Right renal cortex interstitium (tissue), 3 donors: Measurements from ENCODE around the gene TICAM2. TPM values are rescaled to one million over a fixed set of nuclear protein-coding genes. Genes with fewer than 3 reads are reported as not detected.

Experiments used
- DNase-seq, 3 donors: peaks; one replicate each; pipeline ENCODE4 v3.0.0-alpha.2; 2013; ENCODE audit warnings: low read depth in 3 of 3, low spot score in 2 of 3
- polyA plus RNA-seq, 3 donors: library from polyadenylated mRNA; unstranded; fragments of 120-200 nt; gene quantifications; one replicate each; pipeline ENCODE4 v1.2.1, GENCODE V29; 2013; ENCODE audit not compliant: insufficient read length in 3 of 3

Gene TICAM2
- polyA plus RNA-seq, 3 donors, result 1.9 to 3.3 (median 3.2) TPM

DNA sequence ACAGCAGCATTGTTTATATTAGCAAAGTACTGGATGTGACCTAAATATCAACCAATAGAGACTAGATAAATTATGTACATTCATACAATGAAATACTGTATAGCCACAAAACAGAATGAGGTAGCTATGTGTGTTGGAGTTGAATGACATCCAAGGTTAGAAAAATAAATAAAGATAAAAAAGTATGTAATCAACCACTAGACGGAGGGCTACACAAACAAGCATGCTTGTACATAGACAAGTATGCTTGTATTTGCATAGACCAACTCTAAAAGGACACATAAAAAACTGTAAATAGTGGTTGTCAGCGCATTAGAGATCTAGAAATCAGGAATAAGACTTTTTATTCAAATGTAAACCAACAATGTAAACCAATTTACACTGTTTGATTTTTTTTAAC lies 60.7 kb downstream of the TICAM2 start:
- no peak for DNase-seq

DNA sequence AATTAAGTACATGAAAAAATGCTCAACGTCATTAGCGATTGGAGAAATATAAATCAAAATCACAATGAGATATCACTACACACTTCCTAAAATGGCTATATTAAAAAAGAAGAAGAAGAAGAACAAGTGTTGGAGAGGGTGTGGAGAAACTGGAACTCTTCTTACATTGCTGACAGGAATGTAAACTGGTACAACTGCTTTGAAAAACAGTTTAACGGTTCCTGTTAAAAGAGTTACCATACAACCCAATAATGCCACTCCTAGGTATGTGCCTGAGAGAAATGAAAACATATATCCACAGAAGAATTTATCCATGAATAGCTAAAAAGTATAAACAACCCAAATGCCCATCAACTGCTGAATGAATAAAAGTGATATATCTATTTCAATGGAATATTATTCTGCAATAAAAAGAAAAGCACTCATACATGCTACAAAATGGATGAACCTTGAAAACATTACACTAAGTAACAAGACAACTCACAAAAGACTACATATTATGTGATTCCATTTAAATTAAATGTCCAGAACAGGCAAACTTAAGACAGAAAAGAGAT lies 66.7 kb downstream of the TICAM2 start:
- DNase-seq, result no peak

DNA sequence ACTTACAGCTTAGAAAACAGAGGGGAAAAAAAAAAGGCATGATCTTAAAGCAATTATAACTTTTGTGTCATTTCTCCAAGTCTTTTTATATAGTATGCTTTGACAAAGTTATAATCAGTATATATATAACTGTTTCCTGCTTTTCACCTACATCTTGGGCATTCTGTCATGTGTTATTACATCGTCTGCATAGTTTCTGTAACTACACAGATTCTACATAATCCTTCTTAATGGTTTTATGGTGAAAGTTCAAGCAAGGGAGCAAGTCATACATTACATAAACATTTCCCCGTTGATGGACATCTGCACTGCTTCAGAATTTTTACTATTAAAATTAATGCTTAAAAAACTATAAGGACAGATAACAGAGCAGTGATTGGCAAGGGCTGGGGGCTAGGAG lies 69.8 kb downstream of the TICAM2 start:
- no peak for DNase-seq

DNA sequence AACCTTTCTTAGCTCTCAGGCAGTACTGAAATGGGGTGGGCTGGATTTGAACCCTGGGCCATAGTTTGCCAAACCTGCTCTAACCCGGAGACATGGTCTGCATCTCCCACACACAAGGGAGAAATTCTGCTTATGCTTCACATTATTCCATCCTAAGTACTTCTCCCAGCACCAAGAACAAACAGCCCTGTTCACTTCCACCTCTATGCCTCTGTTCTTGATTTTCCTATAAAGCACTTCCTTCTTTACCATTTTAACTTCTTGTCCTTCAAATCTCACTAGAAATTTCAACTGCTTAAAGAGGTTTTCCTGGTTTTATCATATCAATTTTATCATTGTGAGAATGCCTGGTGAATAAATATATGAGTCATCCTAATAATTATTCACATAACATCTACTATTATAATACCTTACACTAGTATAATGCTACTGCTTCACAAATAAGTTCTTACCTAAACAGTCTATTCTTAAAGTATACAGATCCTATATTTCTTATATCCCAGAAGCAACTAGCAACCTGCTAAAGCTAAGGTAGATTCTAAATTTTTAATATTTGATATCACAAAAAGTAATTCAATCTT lies 70.4 kb downstream of the TICAM2 start:
- no peak for DNase-seq

DNA sequence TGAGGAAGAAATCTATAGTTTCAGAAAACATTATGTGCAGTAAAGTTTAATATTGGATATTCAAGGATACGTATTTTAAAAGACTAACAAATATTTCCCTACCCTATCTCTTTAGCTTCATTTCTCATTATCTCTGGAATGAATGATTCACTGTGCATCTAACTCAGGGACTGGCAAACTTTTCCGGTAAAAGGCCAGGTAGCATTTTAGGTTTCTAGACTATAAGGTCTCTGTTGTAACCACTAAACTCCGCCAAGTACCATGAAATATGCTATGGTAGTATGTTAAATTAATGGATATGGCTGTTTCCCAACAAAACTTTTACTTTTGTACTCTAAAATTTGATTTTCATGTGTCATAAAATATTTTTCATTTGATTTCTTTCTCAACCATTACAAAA lies 70.9 kb downstream of the TICAM2 start:
- no peak for DNase-seq

DNA sequence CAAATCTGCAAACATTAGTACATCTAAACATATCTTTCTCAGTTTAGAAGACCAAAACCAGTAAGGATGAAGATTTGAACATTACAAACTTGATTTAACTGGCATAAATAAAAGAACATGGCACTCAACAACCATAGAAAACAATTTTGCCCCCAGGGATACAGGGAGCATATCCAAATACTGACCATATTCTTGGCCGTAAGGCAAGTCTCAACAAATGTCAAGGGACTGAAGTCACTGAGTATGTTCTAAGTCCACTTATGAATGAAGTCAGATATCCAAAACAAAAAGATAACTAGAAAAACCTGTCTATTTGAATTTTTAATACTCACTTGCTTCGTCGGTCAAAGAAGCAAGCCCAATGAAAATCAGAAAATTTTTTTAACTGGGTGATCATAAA lies 71.9 kb downstream of the TICAM2 start:
- DNase-seq, result no peak

Other genes starting within 250 kb of the TICAM2 start
- gene FEM1C, start 57.7 kb downstream of the TICAM2 start, polyA plus RNA-seq, result 10 to 100 TPM; 22.4 to 23.8 (median 23.1) TPM
- 100 to 1,000 TPM; 103 to 106 (median 103) TPM for gene TMED7, start 23.6 kb upstream of the TICAM2 start, polyA plus RNA-seq
- gene CDO1, start 214.2 kb upstream of the TICAM2 start, polyA plus RNA-seq, result 10 to 100 TPM; 17.8 to 31.0 (median 30.0) TPM
- gene ATG12, start 239.1 kb upstream of the TICAM2 start, polyA plus RNA-seq, result 10 to 100 TPM; 47.2 to 53.1 (median 52.6) TPM
- gene AP3S1, start 239.5 kb upstream of the TICAM2 start, polyA plus RNA-seq, result 100 to 1,000 TPM; 119 to 139 (median 138) TPM